ENCODE results near the gene RANBP10.

The RANBP10 gene

GRCh38 chr16:67828651-67829050 lies 22.3 kb upstream of the RANBP10 start:
- no peak for DNase-seq (ENCODE audit: low read depth, low spot score)

GRCh38 chr16:67825906-67826305 lies 19.5 kb upstream of the RANBP10 start:
- no peak for DNase-seq (ENCODE audit: low read depth, low spot score)

GRCh38 chr16:67825119-67825518 lies 18.8 kb upstream of the RANBP10 start:
- DNase-seq (ENCODE audit: low read depth, low spot score) = no peak

GRCh38 chr16:67822511-67822910 lies 16.2 kb upstream of the RANBP10 start:
- DNase-seq (ENCODE audit: low read depth, low spot score) = no peak

GRCh38 chr16:67820608-67821259 lies 14.4 kb upstream of the RANBP10 start:
- DNase-seq (ENCODE audit: low read depth, low spot score) = no peak

GRCh38 chr16:67814567-67814966 lies 8.2 kb upstream of the RANBP10 start:
- DNase-seq (ENCODE audit: low read depth, low spot score) = no peak

GRCh38 chr16:67811899-67812298 lies 5.5 kb upstream of the RANBP10 start:
- no peak for DNase-seq (ENCODE audit: low read depth, low spot score)

GRCh38 chr16:67807148-67807682 lies 855 bp upstream of the RANBP10 start:
- DNase-seq (ENCODE audit: low read depth, low spot score) = no peak

- DNase-seq (ENCODE audit: low read depth, low spot score) = no peak
Observed at GRCh38 chr16:67805718-67806427, 487 bp downstream of the RANBP10 start.

GRCh38 chr16:67804853-67805542 lies 1.4 kb downstream of the RANBP10 start:
- no peak for DNase-seq (ENCODE audit: low read depth, low spot score)

GRCh38 chr16:67803894-67804293 lies 2.5 kb downstream of the RANBP10 start:
- no peak for DNase-seq (ENCODE audit: low read depth, low spot score)

- DNase-seq (ENCODE audit: low read depth, low spot score) = no peak
Observed at GRCh38 chr16:67801883-67802282, 4.5 kb downstream of the RANBP10 start.

- no peak for DNase-seq (ENCODE audit: low read depth, low spot score)
Observed at GRCh38 chr16:67801241-67801640, 5.1 kb downstream of the RANBP10 start.

- no peak for DNase-seq (ENCODE audit: low read depth, low spot score)
Observed at GRCh38 chr16:67800338-67800926, 5.9 kb downstream of the RANBP10 start.

- no peak for DNase-seq (ENCODE audit: low read depth, low spot score)
Observed at GRCh38 chr16:67796099-67796718, 10.2 kb downstream of the RANBP10 start.

- DNase-seq (ENCODE audit: low read depth, low spot score) = no peak
Observed at GRCh38 chr16:67790071-67790470, 16.3 kb downstream of the RANBP10 start.

GRCh38 chr16:67786491-67786890 lies 19.9 kb downstream of the RANBP10 start:
- no peak for DNase-seq (ENCODE audit: low read depth, low spot score)

GRCh38 chr16:67783353-67783725 lies 23.0 kb downstream of the RANBP10 start:
- DNase-seq (ENCODE audit: low read depth, low spot score) = no peak

- DNase-seq (ENCODE audit: low read depth, low spot score) = no peak
Observed at GRCh38 chr16:67782567-67783352, 23.6 kb downstream of the RANBP10 start.

GRCh38 chr16:67781565-67781921 lies 24.8 kb downstream of the RANBP10 start:
- DNase-seq (ENCODE audit: low read depth, low spot score) = no peak

Measured in brain pericyte (primary cell).